ENCODE results near the gene ATP11C.
A peak's percentile ranks its signal among the peaks of the same experiment; 100 is the strongest.
"Not testable (repeated sequence)": the region's sequence is repeated elsewhere in the genome, so short reads cannot be mapped to it uniquely, and the experiment has no call there.

Gene ATP11C

DNA sequence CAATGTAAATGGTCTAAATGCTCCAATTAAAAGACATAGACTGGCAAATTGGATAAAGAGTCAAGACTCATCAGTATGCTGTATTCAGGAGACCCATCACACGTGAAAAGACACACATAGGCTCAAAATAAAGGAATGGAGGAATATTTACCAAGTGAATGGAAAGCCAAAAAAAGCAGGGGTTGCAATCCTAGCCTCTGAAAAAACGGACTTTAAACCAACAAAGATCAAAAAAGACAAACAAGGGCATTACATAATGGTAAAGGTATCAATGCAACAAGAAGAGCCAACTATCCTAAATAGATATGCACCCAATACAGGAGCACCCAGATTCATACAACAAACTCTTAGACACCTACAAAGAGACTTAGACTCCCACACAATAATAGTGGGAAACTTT, 28.2 kb upstream of the ATP11C start:
- H3K27ac ChIP-seq (ENCODE audit: low read depth in 2 of 2, low read length in 2 of 2); H3K36me3 ChIP-seq (ENCODE audit: control insufficient read depth in 2 of 2, insufficient read depth in 2 of 2, low read length in 2 of 2); H3K9me3 ChIP-seq (ENCODE audit: control insufficient read depth in 2 of 2, low read length in 2 of 2); H3K27me3 ChIP-seq (ENCODE audit: control insufficient read depth in 2 of 2, insufficient read depth in 2 of 2, low read length in 2 of 2); H3K4me3 ChIP-seq (ENCODE audit: low read length in 2 of 2); H3K9ac ChIP-seq (ENCODE audit: low read depth in 1 of 2, low read length in 2 of 2); H3K4me1 ChIP-seq (ENCODE audit: control insufficient read depth in 2 of 2, insufficient read depth in 2 of 2, low read length in 2 of 2): not testable (repeated sequence)

DNA sequence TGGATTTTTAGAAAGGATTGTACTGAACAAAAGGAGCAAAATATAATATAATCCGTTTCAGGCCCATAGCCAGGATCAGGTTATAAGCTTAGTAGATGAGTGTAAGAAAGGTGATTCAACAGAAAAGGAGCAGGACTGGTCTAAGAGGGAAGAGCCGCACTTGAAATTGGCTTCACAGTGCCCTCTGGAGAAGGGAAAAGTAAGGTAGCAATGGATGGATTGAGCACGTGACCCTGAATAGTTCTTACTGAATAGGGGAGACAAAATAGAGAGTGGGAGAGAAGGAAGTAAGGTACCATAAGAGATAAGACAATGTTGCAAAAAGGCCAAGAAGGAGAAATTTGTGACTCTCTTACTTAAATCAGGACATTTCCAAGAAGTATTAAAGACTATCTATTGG, 16.9 kb upstream of the ATP11C start:
- Histone ChIP-seq H3K27me3 (ENCODE audit: control insufficient read depth in 2 of 2, insufficient read depth in 2 of 2, low read length in 2 of 2) (peaks cover 0 to under 1% of the 10 kb centered on the region in 2 donors), H3K9ac (ENCODE audit: low read depth in 1 of 2, low read length in 2 of 2) (no peak overlapping the region), H3K9me3 (ENCODE audit: control insufficient read depth in 2 of 2, low read length in 2 of 2) (no peaks in the 10 kb centered on the region), H3K4me1 (ENCODE audit: control insufficient read depth in 2 of 2, insufficient read depth in 2 of 2, low read length in 2 of 2) (no peaks in the 10 kb centered on the region), H3K36me3 (ENCODE audit: control insufficient read depth in 2 of 2, insufficient read depth in 2 of 2, low read length in 2 of 2) (no peaks in the 10 kb centered on the region), H3K27ac (ENCODE audit: low read depth in 2 of 2, low read length in 2 of 2) (no peak overlapping the region), H3K4me3 (ENCODE audit: low read length in 2 of 2) (no peak overlapping the region)

DNA sequence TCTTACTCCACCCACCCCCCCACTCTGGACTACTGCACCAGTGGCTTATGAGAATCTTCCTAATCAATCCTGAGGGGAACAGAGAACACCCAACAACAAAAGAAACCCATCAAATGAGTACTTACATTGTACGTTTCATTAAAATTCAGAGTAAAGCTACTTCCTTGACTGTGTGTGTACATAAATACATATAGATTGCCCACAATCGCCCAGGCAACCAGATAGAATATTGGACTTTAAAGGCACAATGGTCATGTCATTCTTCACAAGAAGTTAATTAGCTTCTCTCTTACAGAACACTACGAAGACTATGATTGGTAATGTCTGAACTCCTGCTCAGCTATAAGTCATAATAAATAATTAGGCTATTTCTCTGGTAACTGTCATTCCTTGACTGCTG, 12.2 kb upstream of the ATP11C start:
- Histone ChIP-seq H3K27ac (ENCODE audit: low read depth in 2 of 2, low read length in 2 of 2) (no peak overlapping the region), H3K4me1 (ENCODE audit: control insufficient read depth in 2 of 2, insufficient read depth in 2 of 2, low read length in 2 of 2) (no peaks in the 10 kb centered on the region), H3K36me3 (ENCODE audit: control insufficient read depth in 2 of 2, insufficient read depth in 2 of 2, low read length in 2 of 2) (no peaks in the 10 kb centered on the region), H3K9me3 (ENCODE audit: control insufficient read depth in 2 of 2, low read length in 2 of 2) (no peaks in the 10 kb centered on the region), H3K9ac (ENCODE audit: low read depth in 1 of 2, low read length in 2 of 2) (no peak overlapping the region), H3K4me3 (ENCODE audit: low read length in 2 of 2) (no peak overlapping the region), H3K27me3 (ENCODE audit: control insufficient read depth in 2 of 2, insufficient read depth in 2 of 2, low read length in 2 of 2) (no peaks in the 10 kb centered on the region)

DNA sequence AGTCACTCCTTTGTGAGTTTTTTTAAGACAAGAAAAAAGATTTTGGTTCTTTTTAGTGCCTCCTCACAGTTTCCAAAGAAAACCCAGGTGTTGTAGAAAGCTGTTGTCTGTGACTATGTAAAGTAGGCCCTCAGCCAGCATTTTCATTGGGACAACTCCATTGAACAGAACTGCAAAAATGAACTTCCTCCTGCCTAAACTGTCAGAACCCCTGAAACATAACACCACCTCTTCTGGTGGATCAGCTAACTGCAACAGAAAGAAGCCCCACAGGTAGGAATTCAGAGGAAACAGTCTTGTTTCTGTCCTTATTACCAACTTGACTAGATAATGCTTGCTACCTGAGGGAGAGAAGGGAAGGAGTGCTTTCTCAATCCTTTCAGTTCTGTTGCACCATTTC, 3.4 kb upstream of the ATP11C start:
- no peak overlapping the region for H3K4me3 ChIP-seq (ENCODE audit: low read length in 2 of 2)
- H3K27me3 ChIP-seq (ENCODE audit: control insufficient read depth in 2 of 2, insufficient read depth in 2 of 2, low read length in 2 of 2) = no peaks in the 10 kb centered on the region
- no peaks in the 10 kb centered on the region for H3K4me1 ChIP-seq (ENCODE audit: control insufficient read depth in 2 of 2, insufficient read depth in 2 of 2, low read length in 2 of 2)
- H3K9ac ChIP-seq (ENCODE audit: low read depth in 1 of 2, low read length in 2 of 2) = no peak overlapping the region
- H3K27ac ChIP-seq (ENCODE audit: low read depth in 2 of 2, low read length in 2 of 2) = no peak overlapping the region
- no peaks in the 10 kb centered on the region for H3K36me3 ChIP-seq (ENCODE audit: control insufficient read depth in 2 of 2, insufficient read depth in 2 of 2, low read length in 2 of 2)
- no peaks in the 10 kb centered on the region for H3K9me3 ChIP-seq (ENCODE audit: control insufficient read depth in 2 of 2, low read length in 2 of 2)

DNA sequence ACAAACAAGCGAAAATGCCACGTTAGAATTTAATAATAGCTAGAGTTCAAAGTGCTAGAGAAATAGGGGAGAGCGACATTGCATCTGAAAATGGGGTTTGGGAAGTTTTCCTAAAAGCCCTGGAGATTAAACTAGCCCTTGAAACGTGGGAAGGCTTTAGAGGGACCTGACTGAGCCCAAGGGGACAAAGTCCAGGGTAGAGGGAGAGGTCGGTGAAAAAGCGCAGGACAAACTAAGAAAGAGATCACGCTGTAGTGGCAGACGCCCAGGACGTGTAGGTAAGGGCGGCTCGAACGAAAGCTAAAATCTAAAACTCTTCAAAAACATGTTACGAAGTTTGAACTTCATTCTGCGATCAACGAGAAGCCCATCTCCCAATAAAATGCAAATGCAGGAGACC, 1.1 kb upstream of the ATP11C start:
- H3K27me3 ChIP-seq (ENCODE audit: control insufficient read depth in 2 of 2, insufficient read depth in 2 of 2, low read length in 2 of 2) = no peaks in the 10 kb centered on the region
- peak overlapping the region; percentile 66 to 77 for H3K4me3 ChIP-seq (ENCODE audit: low read length in 2 of 2)

DNA sequence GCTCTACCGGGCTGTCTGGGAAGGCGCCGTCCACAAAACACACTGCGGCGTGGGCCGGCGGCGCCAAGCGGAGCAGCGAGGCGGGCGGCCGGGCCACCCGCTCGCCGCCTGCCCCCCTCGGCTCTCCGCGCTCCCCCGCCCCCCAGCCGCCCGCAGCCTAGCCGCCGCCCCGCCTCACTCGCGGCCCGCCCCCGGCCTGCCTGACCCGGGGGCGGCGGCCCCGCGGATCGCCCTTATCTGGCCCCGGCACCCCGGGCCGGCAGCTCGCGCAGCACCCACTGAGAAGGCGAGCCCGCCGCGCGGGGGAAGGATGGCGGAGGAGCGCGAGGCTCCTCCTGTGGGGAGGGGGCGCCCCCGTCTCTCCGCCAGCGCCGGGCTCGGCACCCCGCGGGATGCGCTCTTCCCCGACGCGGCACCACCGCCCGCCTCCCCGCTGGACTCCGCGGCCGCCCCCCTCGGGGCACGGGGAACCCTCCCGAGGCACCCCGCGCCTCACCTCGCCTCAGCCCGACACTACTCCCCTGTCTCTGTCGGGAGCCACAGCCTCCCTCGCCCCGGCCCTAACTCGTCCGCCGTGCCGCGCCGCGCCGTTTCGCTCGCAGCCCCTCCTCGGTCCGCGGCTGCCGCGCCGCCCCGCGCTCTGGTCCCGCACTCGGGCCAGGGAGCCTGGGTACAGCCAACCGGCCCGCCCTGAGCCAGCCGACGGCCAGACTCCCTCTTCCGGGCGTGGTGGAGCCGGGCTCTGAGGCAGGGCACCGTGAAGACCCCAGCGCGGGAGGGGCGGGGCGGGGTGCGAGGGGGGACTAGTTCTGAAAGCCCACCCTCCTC, 566 bp downstream of the ATP11C start:
- H3K9ac ChIP-seq (ENCODE audit: low read depth in 1 of 2, low read length in 2 of 2) = peak overlapping the region; percentile 52 to 87
- no peaks in the 10 kb centered on the region for H3K27me3 ChIP-seq (ENCODE audit: control insufficient read depth in 2 of 2, insufficient read depth in 2 of 2, low read length in 2 of 2)
- H3K4me3 ChIP-seq (ENCODE audit: low read length in 2 of 2) = peak overlapping the region; percentile 78
- H3K36me3 ChIP-seq (ENCODE audit: control insufficient read depth in 2 of 2, insufficient read depth in 2 of 2, low read length in 2 of 2) = no peaks in the 10 kb centered on the region
- H3K9me3 ChIP-seq (ENCODE audit: control insufficient read depth in 2 of 2, low read length in 2 of 2) = no peaks in the 10 kb centered on the region
- peaks cover 0 to 3% of the 10 kb centered on the region in 2 donors for H3K4me1 ChIP-seq (ENCODE audit: control insufficient read depth in 2 of 2, insufficient read depth in 2 of 2, low read length in 2 of 2)
- peak overlapping the region; percentile 96 to 97 for H3K27ac ChIP-seq (ENCODE audit: low read depth in 2 of 2, low read length in 2 of 2)

More for the DNA sequence above, 1.1 kb upstream of the ATP11C start:
- Histone ChIP-seq H3K36me3 (ENCODE audit: control insufficient read depth in 2 of 2, insufficient read depth in 2 of 2, low read length in 2 of 2) (no peaks in the 10 kb centered on the region), H3K9me3 (ENCODE audit: control insufficient read depth in 2 of 2, low read length in 2 of 2) (no peaks in the 10 kb centered on the region), H3K4me1 (ENCODE audit: control insufficient read depth in 2 of 2, insufficient read depth in 2 of 2, low read length in 2 of 2) (peaks cover 0 to 3% of the 10 kb centered on the region in 2 donors), H3K9ac (ENCODE audit: low read depth in 1 of 2, low read length in 2 of 2) (peak overlapping the region; percentile 52 to 63), H3K27ac (ENCODE audit: low read depth in 2 of 2, low read length in 2 of 2) (peak overlapping the region; percentile 96 to 97)

DNA sequence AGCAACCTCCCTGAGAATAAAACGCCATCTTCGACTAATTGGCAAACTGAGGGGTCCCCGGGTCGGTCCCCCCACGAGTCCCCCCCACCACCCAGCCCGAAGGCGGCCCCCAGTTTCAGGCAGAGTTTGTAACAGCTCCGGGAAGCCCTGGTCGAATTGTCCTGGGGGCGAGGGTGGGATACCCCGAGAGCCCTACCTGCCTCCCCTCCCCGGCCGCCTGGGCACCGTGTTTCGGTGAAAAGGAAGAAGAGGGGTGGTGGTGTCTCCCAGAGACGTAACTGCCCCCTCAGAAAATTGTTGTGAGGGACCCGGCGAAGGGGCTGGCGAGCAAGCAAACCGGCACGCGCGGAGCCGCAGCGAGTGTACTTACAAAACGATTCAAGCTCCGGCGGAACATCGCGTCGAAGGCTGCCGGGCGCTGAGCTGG, 1.2 kb downstream of the ATP11C start:
- no peaks in the 10 kb centered on the region for H3K36me3 ChIP-seq (ENCODE audit: control insufficient read depth in 2 of 2, insufficient read depth in 2 of 2, low read length in 2 of 2)
- H3K9ac ChIP-seq (ENCODE audit: low read depth in 1 of 2, low read length in 2 of 2) = peak overlapping the region; percentile 56 to 62
- H3K4me1 ChIP-seq (ENCODE audit: control insufficient read depth in 2 of 2, insufficient read depth in 2 of 2, low read length in 2 of 2) = peaks cover 0 to 3% of the 10 kb centered on the region in 2 donors
- H3K27me3 ChIP-seq (ENCODE audit: control insufficient read depth in 2 of 2, insufficient read depth in 2 of 2, low read length in 2 of 2) = no peaks in the 10 kb centered on the region
- H3K27ac ChIP-seq (ENCODE audit: low read depth in 2 of 2, low read length in 2 of 2) = peak overlapping the region; percentile 51 to 96
- peak overlapping the region; percentile 67 to 78 for H3K4me3 ChIP-seq (ENCODE audit: low read length in 2 of 2)
- H3K9me3 ChIP-seq (ENCODE audit: control insufficient read depth in 2 of 2, low read length in 2 of 2) = no peaks in the 10 kb centered on the region

DNA sequence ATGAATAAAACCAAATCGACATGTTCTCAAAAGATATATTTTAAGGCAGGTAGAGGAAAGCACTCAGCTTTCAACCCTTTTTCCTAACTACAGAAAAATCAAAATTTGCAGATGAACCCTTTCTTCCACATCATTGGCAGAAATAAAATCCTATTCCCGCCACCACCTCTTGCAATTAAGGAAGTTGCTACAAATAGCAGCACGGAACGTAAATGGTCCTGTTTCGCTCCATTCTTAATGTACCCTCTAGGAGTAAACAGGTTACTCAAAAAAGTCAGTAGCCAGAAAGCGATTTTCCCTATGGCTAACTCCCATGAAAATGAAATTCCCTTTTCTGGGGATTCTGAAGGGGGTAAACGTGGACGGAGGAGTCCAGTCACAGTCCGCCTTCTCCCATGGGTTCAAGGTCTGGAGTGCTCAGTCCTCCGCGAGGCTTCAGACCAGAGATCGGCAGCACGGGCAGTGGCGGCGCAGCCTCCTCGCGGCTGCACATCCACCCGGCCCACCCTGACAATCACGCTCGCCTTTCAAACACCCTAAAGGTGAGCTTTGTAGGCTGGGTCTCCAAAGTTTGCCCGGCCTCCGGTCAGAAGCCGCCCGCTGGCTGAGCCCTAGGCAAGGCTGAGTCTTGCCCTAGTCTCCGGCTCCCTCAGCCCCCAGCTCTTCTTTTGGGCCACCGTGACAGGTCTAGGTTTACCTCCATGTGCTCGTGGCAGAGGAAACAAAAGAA, 1.8 kb downstream of the ATP11C start:
- no peak overlapping the region for H3K27ac ChIP-seq (ENCODE audit: low read depth in 2 of 2, low read length in 2 of 2)
- H3K4me3 ChIP-seq (ENCODE audit: low read length in 2 of 2) = peak overlapping the region; percentile 67 to 78

DNA sequence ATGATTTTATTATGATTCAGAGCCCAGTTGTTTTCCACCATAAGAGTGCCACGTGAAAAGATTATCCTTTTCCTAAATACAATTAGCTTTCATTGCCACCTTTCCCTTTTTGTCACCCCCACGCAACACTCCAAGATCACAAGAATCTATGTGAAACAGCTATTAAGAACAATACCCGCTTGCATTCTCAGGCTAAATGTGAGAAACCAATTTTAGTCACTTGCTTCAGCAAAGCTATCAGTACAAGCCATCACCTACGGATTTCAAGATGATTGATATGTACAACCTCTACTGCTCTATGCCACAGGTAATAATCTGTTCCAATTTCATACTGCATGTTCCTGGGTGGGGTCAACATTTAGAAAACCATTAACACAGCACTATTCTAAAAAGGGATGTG, 2.5 kb downstream of the ATP11C start:
- Histone ChIP-seq H3K27me3 (ENCODE audit: control insufficient read depth in 2 of 2, insufficient read depth in 2 of 2, low read length in 2 of 2) (no peaks in the 10 kb centered on the region), H3K9ac (ENCODE audit: low read depth in 1 of 2, low read length in 2 of 2) (no peak overlapping the region), H3K4me3 (ENCODE audit: low read length in 2 of 2) (peak overlapping the region; percentile 67 to 78)

More for the DNA sequence above, 1.8 kb downstream of the ATP11C start:
- no peaks in the 10 kb centered on the region for H3K36me3 ChIP-seq (ENCODE audit: control insufficient read depth in 2 of 2, insufficient read depth in 2 of 2, low read length in 2 of 2)
- H3K9me3 ChIP-seq (ENCODE audit: control insufficient read depth in 2 of 2, low read length in 2 of 2) = no peaks in the 10 kb centered on the region
- H3K9ac ChIP-seq (ENCODE audit: low read depth in 1 of 2, low read length in 2 of 2) = peak overlapping the region; percentile 41 to 62
- no peaks in the 10 kb centered on the region for H3K27me3 ChIP-seq (ENCODE audit: control insufficient read depth in 2 of 2, insufficient read depth in 2 of 2, low read length in 2 of 2)
- H3K4me1 ChIP-seq (ENCODE audit: control insufficient read depth in 2 of 2, insufficient read depth in 2 of 2, low read length in 2 of 2) = peaks cover 0 to 3% of the 10 kb centered on the region in 2 donors

DNA sequence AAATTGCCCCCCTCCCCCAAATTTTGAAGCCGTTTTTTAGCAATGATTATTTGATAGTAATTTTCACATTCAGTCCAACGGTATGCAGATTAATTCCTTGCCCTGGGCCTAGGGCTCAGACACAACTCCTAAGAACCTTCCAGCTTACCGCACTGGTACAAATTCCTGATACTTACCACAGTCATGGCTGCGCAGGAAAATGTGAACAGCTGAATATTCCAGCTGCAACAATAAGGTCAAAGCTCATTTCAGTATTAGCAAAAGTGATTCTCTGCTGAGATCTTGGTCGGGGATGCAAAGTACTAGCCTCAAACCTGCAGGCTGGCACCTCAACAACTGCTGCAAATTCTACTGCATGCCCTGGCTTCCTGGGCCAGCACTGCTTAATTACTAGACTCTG, 3.0 kb downstream of the ATP11C start:
- H3K9ac ChIP-seq (ENCODE audit: low read depth in 1 of 2, low read length in 2 of 2) = no peak overlapping the region
- no peak overlapping the region for H3K27ac ChIP-seq (ENCODE audit: low read depth in 2 of 2, low read length in 2 of 2)
- no peak overlapping the region for H3K4me3 ChIP-seq (ENCODE audit: low read length in 2 of 2)
- H3K4me1 ChIP-seq (ENCODE audit: control insufficient read depth in 2 of 2, insufficient read depth in 2 of 2, low read length in 2 of 2) = peaks cover 0 to 3% of the 10 kb centered on the region in 2 donors
- H3K9me3 ChIP-seq (ENCODE audit: control insufficient read depth in 2 of 2, low read length in 2 of 2) = no peaks in the 10 kb centered on the region
- no peaks in the 10 kb centered on the region for H3K36me3 ChIP-seq (ENCODE audit: control insufficient read depth in 2 of 2, insufficient read depth in 2 of 2, low read length in 2 of 2)
- no peaks in the 10 kb centered on the region for H3K27me3 ChIP-seq (ENCODE audit: control insufficient read depth in 2 of 2, insufficient read depth in 2 of 2, low read length in 2 of 2)

More for the DNA sequence above, 2.5 kb downstream of the ATP11C start:
- no peak overlapping the region for H3K27ac ChIP-seq (ENCODE audit: low read depth in 2 of 2, low read length in 2 of 2)
- no peaks in the 10 kb centered on the region for H3K36me3 ChIP-seq (ENCODE audit: control insufficient read depth in 2 of 2, insufficient read depth in 2 of 2, low read length in 2 of 2)
- peaks cover 0 to 3% of the 10 kb centered on the region in 2 donors for H3K4me1 ChIP-seq (ENCODE audit: control insufficient read depth in 2 of 2, insufficient read depth in 2 of 2, low read length in 2 of 2)
- no peaks in the 10 kb centered on the region for H3K9me3 ChIP-seq (ENCODE audit: control insufficient read depth in 2 of 2, low read length in 2 of 2)

Data from mucosa of rectum (tissue), 2 donors.